GM12892 (cell line): ENCODE data around the gene RMDN3.

Experiments used
- POLR2A ChIP-seq: IDR thresholded peaks from 2 replicates; pipeline ENCODE4 v1.6.1; 2011; ENCODE audit warnings: low read depth, low read length, control low read depth
- TAF1 ChIP-seq: IDR thresholded peaks from 2 replicates; pipeline ENCODE4 v1.6.1; 2011; ENCODE audit warnings: low read depth, mild to moderate bottlenecking, control low read depth, low read length, borderline replicate concordance

- TF ChIP-seq POLR2A (no peak), TAF1 (no peak)
Measured at GRCh38 chr15:40775007-40775406, 20.0 kb upstream of the RMDN3 start.
